Measurements from ENCODE around the gene SPAG7.

The SPAG7 gene

DNA sequence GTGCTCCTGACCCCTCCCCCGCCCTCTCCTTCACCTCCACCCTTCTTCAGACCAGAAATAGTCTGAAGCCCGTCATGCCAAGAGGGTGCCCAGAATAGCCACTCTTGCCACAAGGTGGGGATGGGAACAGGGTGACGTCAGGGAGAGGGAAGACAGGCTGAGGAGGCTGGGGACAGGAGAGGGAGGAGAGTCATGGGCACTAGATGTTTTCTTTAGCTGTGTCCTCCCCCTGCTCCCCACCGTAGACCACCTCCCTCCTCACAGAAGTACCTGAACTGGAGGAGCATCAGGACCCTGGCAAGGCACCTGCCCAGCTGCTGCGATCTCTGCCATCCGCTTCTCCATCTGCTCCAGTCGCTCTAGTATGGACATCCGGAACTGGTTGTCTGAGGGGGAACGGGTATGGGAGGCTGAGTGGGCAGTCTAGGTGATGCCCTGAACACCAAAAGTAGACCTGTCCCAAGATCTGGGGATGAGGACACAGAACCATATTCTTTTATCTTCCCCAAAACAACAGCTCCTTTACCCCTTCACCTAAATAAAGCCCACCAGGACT is 6.6 kb upstream of the SPAG7 start:
- no peak for DNase-seq

DNA sequence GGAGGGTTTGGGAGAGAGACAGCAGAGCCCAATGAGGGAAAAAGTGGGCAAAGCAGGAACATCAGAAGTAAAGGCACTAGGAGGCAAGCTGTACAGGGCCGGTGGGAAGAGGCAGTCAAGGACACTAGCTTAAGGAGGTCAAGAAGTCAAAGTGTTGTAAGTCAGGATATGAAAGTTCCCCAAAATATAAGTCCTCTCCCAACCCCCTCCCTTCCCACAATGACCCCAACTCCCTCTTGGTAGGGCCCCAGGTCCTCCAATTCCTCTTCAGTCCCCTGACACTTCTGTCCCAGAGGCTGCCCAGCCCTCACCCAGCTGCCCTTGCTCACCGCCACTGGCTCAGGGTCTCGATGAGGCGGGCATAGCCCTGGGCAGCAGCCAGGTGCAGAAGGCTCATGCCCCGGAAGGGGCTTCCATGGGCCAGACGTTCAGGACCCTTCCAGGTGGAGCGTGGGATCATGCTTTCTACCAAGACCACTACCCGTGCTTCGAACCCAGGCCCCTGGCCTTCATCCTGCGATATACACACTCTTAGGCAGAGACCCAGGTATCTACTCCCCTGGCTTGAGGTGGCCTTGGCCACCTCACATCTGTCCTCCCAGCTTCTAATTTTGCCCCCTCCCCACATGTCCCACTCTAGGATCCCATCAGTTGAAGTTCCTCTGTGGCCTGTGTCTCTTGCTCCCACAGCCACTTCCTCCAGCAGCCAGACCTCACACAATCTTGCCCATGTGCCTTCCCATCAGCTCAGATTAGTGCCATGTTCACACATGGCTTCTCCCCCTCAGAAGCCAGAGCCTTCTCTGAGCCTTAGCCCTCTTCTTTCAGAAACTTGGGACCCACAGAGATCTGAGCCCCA is 5.9 kb upstream of the SPAG7 start:
- DNase-seq: no peak

DNA sequence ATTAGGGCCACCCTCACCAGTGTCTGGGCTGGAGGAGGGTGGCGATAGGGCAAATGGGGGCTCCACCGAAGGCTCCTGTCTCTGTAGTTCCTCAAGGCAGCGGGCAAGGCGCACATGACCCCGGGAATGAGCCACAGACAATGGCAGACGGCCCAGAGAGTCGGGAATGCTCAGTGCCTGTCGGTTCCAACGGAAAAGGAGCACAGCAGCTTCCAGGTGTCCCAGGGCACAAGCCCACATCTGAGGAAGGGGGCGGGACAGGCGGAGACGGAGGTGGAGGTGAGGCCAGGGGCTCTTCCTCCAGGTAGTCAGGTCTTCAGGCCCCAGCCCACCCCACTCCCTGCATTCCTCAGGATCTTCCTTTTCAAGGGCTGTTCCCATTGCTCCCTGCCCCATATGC is 5.1 kb upstream of the SPAG7 start:
- DNase-seq: no peak

DNA sequence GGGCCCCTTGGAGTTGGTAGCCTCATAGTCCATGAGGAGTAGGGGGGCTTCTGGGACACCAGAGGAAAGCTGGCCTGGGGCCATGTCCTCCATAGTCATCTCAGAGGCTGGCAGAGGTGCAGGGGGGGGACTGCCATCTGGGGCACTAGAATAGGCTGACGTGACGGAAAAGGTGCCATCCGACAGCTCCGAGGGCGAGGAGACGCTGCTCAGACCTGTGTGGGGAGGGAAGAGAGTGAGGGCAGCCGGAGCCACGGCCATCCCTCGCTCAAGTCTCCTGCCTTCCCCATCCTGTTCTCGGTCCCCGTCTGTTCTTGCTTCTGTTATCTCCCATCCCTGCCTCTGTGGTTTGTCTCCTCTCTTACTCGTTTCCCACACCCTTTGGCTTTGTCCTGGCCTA is 4.7 kb upstream of the SPAG7 start:
- DNase-seq: no peak

DNA sequence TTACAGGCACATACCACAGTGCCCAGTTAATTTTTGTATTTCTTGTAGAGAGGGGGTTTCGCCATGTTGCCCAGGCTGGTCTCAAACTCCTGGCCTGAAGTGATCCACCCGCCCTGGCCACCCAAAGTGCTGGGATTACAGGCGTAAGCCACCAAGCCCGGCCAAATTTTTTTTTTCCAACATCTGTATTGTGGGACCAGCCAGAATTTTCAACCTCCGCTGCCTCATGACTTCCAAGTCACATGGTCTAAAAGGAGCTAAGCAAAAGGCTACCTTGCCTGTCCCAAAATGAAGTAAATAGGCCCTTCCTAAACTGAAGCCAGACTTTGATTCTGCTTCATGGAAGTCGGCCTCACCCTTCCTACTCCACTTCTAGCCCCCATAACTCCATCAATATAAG is 4.2 kb upstream of the SPAG7 start:
- no peak for DNase-seq

DNA sequence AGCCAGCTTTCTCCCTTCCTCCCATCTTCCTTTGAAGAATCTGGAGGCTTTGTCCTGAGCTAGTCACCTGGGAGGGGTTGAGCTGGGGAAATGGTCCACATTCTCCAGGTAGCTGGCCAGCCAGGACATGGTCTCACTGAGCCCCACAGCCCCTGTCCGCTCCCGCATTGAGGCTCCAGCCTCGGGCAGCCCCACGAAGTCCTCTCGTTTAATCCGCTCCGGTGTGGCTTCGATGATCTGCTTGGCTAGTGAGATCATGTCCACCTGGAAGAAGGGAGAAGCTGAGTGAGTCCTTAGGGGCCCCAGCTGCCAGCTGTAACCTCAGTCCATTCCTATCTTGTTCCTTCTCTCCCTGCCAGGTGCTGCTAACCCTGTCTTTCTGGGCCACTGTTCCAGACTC is 2.7 kb upstream of the SPAG7 start:
- DNase-seq: no peak

DNA sequence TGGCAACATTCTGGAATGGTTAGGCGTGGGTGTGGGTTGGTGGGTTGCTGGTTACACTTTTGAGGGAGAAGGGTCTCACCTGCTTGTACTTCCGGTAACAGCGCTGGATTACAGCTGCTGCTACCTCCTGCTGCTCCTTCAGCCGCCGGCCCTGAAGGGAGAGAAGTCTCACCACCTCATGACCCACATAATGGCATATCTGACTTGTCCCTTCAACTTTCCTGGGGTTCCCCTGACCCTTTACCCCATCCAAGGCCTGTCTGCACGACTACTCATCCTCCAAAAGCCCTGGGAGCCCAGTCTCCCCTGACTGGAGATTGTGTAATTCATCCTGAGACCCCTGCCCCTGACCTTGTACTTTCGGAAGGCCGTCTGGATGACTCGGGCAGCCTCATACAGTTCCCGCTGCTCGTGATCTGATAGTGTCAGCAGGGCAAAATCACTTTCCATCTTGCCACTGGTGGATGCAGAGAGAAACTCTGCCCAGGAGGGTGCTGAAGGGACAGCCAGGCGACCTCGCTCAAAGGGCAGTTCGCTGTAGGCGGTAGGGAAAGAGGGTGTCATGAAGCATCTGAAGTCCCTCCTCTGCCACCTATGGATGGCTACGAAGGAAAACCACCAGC is 2.0 kb upstream of the SPAG7 start:
- DNase-seq: no peak

DNA sequence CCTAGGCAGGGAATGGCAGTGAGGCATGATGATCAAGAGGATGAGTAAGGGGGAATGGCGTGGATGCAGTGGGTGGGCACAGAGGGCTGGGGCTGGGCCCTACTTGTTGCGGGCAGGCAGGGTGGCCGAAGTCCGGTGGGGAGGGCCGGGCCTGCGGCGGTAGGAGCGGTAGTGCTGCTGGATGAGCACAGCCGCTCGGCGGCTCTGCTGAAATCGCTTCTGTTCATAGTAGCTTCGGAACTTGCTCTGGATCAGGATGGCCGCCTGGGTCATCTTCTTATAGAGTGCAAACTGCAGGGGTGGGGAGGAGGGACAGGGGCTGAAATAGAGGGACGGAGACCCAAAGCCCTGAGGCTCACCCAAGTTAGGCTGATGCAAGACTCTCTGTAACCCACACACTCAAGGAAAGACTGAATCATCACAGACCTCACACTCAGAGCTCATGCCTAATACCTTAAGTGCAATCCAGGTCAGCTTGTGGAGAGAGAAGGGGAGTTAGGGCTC is 1.5 kb upstream of the SPAG7 start:
- no peak for DNase-seq

DNA sequence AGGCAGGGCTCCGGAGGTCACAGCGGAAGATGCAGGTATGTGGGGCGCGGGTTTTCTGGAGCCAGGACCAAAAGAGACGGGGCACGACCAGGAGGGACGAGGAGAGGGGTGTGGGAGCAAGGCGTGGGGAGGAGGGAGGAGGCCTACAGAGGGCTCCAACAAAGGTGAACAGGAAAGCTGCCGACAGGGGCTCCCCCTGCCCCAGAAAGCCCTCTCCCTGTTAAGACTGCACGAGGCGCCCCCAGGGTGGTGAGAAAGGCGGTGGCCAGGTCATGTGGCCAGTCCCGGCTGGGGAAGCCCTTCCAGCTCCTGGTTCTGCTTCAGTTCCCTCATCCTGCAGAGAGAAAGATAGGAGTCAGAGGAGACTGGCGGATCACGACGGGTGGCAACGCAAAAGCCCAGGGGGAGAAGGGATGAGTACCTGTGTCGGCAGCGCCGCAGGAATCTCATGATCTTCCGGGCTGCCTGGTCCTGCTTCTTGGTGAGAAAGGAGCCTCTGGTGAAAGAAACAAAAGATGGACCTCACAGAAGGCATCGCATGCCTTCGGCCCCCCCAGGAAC is 949 bp upstream of the SPAG7 start:
- DNase-seq: peak; percentile 56

DNA sequence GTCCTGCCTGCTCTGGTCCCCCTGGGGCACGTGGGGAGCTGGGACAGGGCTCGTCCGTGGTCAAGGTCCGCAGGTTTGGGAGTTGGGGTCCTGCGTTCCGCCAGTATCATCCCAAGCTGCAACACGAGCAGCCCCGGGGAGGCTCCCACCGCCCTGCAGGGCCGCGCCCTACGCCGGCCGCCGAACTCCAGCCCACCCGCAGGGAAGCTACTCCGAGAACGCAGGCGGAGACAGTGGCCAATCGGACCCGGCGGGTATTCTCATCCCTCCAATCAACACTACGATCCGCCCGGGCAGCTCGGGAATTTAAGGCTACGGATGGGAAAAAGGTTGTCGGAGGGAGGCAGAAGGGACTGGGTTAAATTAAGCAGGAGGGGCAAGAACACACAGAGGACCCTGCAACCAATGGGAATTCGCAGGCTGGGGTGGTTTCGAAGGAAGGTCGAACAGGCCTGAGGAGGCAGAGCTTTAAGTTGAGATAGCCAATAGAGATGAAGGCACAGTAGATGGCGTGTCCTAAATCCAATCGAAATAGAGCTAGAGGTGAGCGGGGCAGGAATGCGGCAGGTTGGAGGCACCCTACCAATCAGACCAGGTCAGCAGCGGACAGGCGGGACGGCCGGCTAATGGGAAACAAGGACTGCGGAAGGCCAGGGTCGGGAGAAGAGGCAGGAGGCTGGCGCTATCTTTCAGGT is 626 bp downstream of the SPAG7 start:
- peak; percentile 99 for DNase-seq

DNA sequence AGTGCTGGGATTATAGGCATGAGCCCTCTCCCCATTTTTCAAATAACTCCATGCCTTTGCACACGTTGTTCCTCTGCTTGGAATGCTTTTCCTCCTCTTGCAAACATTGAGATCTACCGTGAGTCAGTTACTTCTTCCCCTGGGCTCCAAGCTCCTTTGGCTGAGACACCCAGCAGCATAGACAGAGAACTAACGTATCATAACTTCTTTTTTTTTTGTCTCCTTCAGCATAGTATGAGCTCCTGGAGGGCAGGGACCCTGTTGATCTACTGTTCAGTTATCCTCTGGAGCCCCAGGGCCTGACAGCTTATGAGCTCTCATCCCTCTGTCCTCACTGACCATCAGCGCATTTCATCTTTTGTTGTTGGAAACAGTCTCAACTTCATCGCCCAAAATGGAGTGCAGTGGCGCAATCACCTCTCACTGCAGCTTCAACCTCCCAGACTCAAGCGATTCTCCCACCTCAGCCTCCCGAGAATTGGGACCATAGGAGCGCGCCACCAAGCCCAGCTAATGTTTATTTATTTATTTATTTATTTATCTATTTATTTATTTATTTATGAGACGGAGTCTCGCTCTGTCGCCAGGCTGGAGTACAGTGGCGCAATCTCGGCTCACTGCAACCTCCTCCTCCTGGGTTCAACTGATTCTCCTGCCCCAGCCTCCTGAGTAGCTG is 2.2 kb downstream of the SPAG7 start:
- DNase-seq: no peak

DNA sequence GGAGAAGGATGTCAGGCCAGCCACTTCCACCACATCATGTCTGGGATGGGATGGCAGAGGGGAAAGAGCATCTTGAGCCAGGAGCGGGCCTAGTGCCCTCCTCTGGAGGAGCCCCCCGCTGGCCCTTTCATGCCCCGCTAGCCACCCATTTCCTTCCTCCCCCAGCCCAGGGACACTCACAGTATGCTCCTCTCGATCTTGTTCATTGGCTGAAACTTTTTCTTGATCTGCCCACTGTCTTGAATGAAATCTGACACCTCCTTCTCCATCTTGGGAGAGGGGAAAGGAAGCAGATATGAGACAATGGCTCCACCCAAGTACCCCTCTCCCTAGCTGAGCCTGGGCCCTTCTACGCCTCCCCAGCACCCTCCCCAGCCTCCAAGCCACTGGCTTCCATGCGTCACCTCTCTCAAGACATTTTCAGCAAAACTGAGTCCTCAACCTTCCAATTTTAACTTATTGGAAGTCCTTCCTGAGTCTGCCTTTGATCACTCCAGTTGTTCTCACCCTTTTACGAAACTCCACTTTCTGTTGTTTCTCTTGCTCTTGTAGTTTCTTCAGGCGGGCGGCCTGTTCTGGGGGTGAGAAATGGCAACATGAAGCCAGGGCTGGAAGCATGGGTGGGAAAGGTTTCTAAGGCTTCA is 7.2 kb downstream of the SPAG7 start:
- DNase-seq: no peak

DNA sequence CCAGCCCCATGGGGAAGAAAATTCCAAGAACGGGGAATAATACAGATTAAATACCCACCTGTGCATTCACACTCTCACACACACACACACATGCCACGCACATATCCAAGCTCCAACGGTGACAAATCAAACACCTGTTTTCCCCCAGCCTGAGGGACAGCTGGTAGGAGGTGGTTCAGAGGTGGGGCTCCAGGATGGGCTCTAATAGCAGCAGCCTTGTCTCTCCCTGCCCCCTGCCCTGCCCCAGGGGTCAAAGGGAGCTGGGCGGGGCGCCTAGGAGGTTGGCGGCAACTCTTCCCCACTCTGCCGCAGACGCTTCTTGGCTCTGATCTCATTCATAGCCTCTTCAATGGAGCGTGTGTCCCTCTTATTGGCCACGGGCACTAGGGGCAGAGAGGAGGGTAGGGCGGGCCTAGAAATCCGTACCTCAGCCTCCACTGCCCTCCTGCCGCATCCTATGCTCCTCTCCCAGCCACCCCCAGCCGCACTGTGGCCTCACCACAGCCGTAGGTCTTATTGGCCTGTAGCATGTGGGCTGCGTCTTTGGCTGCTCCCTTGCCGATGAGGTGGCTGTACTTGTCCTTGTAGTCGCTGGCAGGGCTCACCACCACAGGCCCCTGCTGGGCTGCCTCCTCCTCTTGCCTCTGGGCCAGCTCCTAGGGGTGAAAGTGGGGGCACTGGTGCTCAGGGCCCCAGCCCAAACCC is 8.2 kb downstream of the SPAG7 start:
- DNase-seq: no peak

DNA sequence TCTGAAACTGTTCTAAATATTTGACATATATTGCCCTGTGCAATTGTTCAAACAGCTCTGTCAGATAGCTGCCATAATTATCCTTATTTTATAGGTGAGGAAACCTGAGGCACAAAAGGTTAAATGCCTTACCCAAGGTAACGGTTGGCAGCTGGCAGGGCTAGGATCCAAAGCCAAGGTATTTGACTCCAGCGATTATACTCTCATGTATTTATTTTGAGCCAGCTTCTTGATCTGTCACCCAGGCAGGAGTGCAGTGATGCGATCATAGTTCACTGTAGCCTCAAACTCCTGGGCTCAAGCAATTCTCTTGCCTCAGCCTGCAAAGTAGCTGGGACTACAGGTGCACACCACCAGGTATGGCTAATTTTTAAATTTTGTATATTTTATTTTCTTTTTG is 9.5 kb downstream of the SPAG7 start:
- DNase-seq: no peak

DNA sequence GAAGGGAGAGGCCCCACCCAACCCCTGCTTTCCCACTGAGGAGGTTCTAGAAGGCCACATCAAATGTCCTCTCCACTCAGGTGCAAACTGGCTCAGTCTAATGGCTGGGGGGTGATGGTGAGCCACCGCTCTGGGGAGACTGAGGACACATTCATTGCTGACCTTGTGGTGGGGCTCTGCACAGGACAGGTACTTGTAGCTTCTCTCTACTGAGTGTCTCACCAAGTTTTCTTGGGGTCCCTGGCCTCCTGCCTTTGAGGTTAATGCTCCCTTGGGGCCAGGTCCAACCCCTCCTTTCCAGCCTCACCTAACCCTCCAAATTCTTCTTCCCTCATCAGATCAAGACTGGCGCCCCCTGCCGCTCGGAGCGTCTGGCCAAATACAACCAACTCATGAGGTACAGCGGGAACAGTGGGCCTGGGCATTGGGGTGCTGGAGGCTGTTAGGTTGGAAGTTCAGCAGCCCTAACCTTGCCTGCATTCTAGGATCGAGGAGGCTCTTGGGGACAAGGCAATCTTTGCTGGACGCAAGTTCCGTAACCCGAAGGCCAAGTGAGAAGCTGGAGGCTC is 11.0 kb downstream of the SPAG7 start:
- DNase-seq: no peak

DNA sequence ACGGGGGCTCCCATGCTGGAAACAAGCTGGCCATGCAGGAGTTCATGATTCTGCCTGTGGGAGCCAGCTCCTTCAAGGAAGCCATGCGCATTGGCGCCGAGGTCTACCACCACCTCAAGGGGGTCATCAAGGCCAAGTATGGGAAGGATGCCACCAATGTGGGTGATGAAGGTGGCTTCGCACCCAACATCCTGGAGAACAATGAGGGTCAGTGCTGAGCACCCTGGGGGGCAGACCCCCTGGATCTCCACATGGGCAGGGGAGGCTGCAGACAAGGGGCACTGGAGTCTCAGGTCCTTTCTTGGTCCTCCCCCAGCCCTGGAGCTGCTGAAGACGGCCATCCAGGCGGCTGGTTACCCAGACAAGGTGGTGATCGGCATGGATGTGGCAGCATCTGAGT is 12.5 kb downstream of the SPAG7 start:
- DNase-seq: no peak

DNA sequence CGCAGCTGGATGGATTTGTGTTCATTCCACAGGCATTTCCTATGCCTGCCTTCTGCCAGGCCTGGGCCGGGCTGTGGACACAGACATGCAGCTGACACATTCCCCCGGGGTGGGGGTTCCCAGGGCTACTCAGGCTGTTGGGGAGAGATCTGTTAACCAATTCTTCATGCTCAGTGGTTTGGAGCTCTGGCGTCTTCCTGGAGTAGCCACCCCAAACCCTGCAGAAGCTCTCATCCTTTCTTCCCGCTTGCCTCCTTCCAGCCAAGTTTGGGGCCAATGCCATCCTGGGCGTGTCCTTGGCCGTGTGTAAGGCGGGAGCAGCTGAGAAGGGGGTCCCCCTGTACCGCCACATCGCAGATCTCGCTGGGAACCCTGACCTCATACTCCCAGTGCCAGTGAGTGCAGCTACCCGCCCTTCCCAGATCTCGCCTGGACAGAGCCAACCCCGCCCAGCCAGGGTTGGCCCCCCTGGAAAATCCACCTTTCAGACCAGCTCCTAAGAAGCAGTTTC is 14.1 kb downstream of the SPAG7 start:
- no peak for DNase-seq

DNA sequence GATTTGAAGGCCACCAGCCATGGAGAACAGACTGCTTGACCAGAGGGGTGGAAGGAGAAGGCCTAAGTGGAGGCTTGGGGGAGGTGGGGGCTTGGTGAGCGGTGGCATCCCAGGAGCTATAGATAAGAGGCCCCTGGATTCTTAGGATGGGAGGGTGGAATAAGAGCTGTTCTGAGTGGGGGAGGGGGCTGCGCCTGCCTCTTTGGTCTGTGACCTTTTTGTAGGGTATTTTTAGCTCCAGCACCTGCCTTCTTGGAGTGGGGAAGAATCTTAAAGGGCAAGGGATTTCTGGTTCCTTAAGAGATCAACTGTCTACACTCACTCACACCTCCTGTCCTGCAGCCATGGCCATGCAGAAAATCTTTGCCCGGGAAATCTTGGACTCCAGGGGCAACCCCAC is 16.1 kb downstream of the SPAG7 start:
- no peak for DNase-seq

DNA sequence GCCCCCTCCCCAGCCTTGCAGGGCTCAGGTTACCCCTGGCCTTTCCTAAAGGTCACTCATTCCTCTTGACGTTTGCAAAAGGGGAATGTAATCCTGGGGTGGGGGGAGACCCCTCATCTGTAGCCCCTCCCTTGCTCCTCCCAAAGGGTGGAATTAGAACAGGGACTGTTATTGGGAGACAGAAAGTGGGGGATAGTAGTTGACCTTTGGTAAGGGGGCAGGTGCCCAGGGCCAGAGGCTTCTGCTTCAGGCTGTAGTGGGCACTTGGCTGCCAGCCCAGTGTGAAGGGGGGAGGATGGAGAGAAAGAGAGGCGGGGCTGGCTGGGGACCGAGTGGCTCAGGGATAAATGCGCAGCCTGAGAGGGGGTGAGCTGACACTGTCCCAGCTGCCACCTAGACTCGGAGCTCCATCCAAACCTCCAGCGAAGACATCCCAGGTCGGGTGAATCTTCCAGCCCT is 16.8 kb downstream of the SPAG7 start, which contains the start of gene ENO3:
TSS of gene ENO3 (plus strand) at position 374 of the 459 bp plus-strand sequence. CDS start 711 bp downstream, outside the sequence.
- peak; percentile 42 for DNase-seq

DNA sequence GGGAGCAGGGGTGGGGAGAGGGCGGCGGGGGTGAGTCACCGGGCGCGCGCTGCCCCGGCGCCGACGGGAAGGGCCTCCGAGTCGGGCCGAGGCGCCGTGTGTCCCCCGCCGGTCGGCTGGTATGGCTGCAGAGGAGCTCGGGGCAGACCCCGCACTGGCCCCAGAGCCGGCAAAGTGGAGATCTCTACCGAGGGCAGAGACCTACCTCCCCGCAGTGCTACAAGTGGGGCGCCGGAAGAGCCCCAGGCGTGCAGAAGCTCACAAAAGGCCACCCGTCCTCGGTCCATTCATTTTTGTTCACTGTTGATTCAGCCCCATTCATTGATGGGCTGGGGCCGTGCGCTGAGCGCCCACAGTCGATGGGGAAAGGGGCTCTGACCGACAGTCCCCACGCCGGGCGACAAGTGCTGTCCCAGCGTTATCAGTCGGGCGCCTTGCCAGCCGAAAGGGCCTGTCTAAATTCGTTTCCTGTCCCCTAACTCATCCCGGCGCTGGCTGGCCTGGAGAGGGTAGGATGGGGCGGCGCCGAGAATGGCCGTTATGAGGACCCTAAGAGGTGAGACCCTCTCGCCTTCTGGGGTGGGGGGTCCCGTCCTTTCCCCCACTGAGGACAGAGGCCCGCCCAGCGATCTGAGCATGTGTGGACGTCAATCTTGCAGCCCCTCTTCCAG is 17.4 kb downstream of the SPAG7 start:
- peak; percentile 69 for DNase-seq
